SHP77 treated with DMSO at 0.1 percent for 48 hours (cell line): ENCODE measurements around the gene CAMK2N1.

Experiments
- DNase-seq: peaks from one replicate; lab custom pipeline; 2025; lab: John Stamatoyannopoulos, UW

Gene CAMK2N1

DNA sequence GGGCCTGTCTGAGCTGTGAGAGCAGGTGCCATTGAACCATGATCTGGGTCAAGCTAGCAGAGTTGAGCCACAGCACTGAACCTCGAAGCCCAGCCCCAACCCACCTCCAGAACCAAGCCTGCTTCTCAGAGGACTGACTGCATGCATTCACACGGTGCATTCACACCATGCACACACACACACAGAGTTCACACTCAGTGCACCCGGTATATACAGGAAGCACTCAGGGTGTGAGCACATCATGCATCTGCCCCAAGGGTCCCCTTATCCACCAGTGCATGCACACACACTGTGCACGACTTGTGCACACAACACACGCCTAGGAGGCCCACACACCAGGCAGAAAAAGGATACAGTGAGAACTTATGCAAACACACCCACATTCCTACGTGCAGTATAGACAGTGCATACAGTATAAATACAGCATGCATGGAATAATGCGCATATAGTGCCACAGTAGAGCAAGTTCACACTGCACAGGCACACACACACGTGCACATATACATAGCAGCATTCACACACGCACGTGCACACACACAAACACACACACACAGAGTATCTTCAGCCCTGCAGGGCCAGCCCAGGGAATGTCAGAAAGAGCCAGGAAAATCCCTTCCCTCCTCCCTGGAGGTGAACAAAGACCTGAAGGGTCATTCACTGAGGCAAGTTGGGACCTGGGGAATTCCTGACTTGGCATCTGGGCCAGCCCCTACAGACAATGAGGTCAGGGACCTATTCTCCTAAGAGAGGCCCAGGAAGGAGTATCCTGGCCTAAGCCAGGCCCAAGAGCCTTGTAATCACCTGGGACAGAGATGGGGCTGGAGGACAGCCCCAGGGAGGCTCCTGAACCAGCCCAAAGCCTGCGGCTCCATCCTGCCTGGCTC lies 42.1 kb downstream of the CAMK2N1 start:
- no peak for DNase-seq

DNA sequence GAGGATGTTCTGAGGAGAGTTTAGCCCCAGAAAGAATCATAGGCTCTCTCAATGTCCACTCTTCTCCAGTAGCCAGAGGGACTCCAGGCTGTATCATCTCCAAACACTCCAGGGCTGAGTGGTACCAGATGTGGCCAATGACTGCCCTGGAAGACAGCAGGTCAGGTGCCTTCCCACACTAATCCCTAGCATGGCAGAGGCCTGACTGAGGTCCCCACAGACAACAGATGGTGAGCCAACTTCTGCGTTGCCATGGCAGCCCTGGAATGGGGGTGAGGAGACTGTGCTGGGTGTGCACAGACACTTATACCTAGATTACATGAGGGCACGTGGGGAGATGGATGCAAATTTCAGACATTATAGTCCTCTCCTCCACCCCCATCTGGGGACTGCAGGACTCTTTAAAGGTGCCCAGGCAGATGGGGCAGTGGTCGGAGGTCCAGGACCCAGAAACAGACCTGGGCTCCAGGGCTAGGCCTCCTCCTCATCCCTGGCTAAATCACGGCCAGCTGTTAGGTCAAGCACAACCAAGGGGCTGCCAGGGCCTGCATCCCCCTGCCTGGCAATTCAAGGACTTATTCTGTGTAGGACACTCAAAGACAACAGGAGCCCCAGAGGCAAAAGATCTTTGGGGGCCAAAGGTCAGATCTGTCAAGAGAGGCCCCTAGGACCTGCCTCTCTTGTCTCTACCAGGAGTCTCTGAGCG lies 42.9 kb downstream of the CAMK2N1 start:
- DNase-seq, result no peak

DNA sequence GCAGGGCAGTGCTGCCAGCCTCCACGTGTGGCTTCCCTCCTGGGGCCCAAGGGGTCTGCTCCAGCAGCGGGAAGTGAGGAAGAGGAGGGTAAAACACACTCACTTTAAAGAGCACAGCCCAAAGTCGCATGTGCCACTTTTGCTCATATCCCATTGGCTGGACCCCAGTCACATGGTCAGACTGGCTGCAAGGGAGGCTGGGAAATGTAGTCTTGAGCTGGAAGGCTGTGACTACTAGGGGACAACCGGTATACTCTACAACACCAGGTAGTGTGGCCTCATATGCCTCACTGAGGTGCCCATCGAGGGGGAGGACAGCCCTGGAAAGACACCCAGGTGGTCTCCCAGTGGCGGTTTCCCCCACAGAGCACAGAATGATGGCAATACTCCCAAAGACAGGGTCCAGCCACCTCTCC lies 45.2 kb downstream of the CAMK2N1 start:
- no peak for DNase-seq

DNA sequence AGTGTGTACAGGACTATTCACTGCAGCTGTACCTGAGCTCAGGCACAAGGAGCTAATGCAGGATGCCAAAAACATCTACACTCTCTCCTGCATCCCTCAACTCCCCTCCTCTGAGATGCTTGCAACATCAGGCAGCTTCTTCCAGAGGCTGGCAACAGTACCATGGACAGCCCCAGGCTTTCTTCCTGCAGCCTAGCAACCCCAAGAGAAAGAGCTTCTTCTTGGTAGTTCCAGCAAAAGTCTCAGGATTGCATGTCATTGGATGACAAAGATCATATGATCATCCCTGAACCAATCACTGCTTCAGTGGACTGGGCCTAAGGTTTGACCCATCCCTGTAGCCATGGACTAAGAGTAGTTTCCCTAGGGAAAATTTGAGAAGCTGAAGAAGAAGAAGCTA lies 46.7 kb downstream of the CAMK2N1 start:
- DNase-seq, result no peak

DNA sequence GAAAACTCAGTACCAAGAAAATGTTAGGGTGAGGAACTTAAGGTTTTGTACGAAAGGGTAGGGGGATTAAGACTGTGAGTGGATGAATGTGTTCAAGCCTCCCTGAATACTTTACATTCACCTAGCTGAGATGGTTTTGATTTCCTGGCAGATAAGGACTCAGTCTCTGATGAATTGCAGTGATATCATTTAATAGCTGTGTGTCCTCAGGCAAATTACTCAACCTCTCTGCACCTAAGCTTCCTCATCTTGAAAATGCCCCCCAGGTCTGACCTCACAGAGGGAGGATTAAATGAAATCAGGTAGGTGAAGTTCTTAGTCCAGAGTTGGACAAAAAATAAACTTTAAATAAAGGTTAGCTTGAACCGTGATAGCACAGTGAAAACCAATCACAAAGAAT lies 48.4 kb downstream of the CAMK2N1 start:
- no peak for DNase-seq

DNA sequence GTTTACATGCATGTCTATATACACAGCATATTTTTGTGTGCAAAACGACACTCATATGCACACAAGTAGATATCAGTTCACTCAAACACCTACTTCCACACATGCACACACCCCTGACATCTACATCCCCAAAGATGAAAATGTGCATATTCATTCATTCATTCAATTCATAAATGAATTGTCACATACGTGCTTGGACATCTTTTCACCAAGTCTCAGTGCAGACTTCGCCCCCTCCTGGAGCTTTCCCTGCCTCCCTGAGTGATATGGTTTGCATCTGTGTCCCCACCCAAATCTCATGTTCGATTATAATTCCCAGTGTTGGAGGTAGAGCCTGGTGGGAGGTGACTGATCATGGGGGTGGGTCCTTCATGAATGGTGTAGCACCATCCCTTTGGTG lies 53.1 kb downstream of the CAMK2N1 start:
- DNase-seq, result no peak
